ENCODE results near the gene SPECC1L.

DNA sequence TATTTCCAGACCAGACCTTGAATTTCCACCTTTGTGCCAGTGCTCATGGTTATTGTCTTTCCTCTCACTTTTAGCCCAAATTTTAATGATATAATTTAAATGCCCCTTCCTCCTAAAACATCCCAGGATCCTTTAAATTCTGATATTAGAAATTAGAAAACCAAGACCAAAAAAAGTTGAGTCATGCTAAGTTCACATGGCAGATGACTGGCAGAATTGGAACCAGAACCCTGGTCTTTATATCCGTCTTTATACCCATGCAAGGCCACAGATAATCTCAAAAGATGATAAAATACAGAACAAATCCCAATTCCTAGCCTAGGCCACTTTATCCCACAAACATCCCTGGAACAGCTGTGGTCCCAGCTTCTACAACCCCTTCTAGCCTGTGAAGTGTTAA is 183.2 kb downstream of the SPECC1L start:
- no peak for TF ChIP-seq POLR2A (IDR thresholded peaks at IDR 0.05)
- no peak for TF ChIP-seq EP300 (IDR thresholded peaks at IDR 0.05)

Data from stomach (tissue), 4 donors.